A549 treated with CORT108297 at 1 μM for 4 hours (cell line): ENCODE measurements around the gene DGKE. TPM values are rescaled to one million over a fixed set of nuclear protein-coding genes. Genes with fewer than 3 reads are reported as not detected.

ENCODE experiments used
- total RNA-seq: library from RNA; stranded (reverse); fragments of 200-300 nt; extraction: Qiagen RNA extraction; gene quantifications from 5 replicates; pipeline ENCODE4 v1.2.3, GENCODE V29; 2022

DGKE gene
- 2.9 to 4.7 TPM (median 3.7 TPM) in 5 replicates for total RNA-seq

DNA sequence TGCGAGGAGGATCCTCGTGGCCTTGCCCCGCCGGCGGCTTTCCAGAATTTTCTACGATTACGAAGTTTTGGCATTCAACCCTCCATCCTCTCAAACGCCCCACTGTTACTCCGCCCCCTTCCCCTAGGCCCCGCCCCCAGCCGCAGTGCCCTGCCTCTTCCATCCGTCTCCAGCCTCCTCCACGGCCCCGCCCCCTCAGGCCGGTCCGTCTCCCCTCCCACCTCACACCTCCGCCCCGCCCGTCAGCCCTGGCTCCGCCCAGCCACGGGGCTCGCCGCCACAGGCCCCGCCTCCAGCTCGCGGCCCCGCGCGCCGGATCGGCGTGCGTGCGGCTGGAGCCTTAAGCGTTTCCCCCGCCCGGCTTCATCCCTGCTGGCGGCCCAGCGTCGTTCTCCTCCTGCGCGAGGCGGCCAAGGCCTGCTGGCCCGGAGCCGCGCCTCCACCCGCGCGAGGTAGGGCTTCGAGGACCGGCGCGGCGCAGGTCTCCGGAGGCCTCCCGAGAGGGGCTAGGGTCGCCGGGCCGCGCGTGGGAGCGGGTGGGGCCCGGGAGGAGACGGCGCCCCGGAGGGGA lies at the start of gene DGKE, which contains the start of gene C17orf67:
Gene DGKE (plus strand): TSS at position 343 of the 571 bp plus-strand sequence. CDS start 645 bp downstream, outside the sequence.
Gene C17orf67 (minus strand): TSS at position 112 of the 571 bp plus-strand sequence. CDS start 18,110 bp downstream, outside the sequence.

DNA sequence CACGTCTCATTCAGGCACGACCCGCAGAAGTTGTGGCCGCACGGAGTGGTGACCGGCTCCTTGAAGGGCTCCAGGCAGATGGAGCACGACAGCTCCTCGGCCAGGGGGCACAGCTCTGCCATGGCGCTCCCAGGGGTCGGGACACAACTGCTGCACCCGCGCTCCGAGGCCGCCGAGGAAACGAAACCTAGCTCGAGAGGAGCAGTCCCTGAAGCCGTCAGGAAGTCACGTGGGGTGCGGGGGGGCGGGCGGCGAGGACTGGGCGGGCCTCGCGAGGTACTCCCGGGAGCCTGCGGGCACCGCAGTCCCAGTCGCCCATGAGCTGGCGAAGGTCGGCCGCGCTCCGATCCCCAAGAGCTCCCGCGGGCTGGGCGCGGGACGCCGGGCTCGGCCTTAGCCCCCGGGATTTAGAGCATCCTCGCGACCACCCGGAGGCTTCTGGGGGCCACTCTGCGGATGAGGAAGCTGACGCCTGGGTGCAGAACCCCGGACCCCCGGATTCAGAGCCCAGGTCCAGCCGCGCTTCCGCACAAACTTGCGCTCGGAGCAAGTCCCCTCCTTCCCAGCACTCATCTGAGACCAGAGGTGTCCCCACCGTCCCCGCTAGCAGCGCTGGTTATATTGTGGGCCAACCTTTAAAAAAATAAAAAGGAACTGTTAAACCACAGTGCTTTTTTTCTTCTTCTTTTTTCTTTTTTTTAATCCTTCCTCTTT lies 80.1 kb downstream of the DGKE start, which contains the start of gene TRIM25:
Gene TRIM25 (minus strand): TSS at position 183 of the 714 bp plus-strand sequence. CDS start 61 bp downstream, at position 122.

Other genes starting within 250 kb of the DGKE start
- gene NOG, start 240.5 kb upstream of the DGKE start, total RNA-seq: 0.76 to 1.2 TPM (median 1.1 TPM) in 5 replicates
- 1.6 to 2.3 TPM (median 2.1 TPM) in 5 replicates for gene C17orf67, start 231 bp upstream of the DGKE start, total RNA-seq
- 63.1 to 69.0 TPM (median 66.2 TPM) in 5 replicates for gene TRIM25, start 79.9 kb downstream of the DGKE start, total RNA-seq
- gene COIL, start 126.9 kb downstream of the DGKE start, total RNA-seq: 16.4 to 21.4 TPM (median 17.0 TPM) in 5 replicates
- gene SCPEP1, start 144.0 kb downstream of the DGKE start, total RNA-seq: 38.2 to 43.9 TPM (median 40.8 TPM) in 5 replicates